GM10266 (cell line): ENCODE results near the gene GPR171.
"Not testable (repeated sequence)": the region's sequence is repeated elsewhere in the genome, so short reads cannot be mapped to it uniquely, and the experiment has no call there.

Experiments
- DNase-seq: peaks from one replicate; pipeline ENCODE4 v3.0.0; 2012; ENCODE audit errors: extremely low spot score
- TF ChIP-seq, protein P1 (sequence below): IDR thresholded peaks from 2 replicates; pipeline ENCODE4 v1.5.1; 2012; ENCODE audit warnings: mild to moderate bottlenecking, low read depth; ENCODE audit not compliant: control insufficient read depth, insufficient read depth; ENCODE audit errors: missing control alignments

The GPR171 gene, protein sequence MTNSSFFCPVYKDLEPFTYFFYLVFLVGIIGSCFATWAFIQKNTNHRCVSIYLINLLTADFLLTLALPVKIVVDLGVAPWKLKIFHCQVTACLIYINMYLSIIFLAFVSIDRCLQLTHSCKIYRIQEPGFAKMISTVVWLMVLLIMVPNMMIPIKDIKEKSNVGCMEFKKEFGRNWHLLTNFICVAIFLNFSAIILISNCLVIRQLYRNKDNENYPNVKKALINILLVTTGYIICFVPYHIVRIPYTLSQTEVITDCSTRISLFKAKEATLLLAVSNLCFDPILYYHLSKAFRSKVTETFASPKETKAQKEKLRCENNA

DNA sequence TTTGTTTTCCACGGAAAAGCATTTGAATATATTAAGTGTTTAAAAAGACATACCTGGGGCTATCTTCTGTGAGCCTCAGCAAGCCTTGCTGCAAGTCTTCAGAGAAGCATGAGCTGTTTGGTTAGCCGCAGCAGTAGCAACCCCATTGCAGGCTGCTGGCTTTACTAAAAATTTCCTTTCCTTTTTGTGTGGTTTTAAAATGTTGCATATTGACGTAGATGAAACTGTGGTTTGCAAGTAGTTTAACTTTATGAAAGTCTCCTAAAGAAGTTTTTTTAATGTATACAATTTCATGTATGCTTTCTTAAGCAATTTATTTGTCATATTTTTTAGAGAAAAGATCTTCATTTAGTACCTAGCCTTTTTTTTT lies at the start of gene GPR171:
Gene GPR171 (minus strand): TSS at position 166 of the 370 bp plus-strand sequence. CDS start 3,830 bp downstream, outside the sequence.
- peak; percentile 30 for DNase-seq
- TF ChIP-seq, protein P1, sequence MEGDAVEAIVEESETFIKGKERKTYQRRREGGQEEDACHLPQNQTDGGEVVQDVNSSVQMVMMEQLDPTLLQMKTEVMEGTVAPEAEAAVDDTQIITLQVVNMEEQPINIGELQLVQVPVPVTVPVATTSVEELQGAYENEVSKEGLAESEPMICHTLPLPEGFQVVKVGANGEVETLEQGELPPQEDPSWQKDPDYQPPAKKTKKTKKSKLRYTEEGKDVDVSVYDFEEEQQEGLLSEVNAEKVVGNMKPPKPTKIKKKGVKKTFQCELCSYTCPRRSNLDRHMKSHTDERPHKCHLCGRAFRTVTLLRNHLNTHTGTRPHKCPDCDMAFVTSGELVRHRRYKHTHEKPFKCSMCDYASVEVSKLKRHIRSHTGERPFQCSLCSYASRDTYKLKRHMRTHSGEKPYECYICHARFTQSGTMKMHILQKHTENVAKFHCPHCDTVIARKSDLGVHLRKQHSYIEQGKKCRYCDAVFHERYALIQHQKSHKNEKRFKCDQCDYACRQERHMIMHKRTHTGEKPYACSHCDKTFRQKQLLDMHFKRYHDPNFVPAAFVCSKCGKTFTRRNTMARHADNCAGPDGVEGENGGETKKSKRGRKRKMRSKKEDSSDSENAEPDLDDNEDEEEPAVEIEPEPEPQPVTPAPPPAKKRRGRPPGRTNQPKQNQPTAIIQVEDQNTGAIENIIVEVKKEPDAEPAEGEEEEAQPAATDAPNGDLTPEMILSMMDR, result no peak

GRCh38 chr3:151248772-151249337 lies 45.8 kb upstream of the GPR171 start:
- no peak for DNase-seq
- TF ChIP-seq, protein P1, result no peak

- not testable (repeated sequence) for DNase-seq
These were observed 39.0 kb upstream of the GPR171 start for GRCh38 chr3:151242006-151242405.

GRCh38 chr3:151236736-151237135 lies 33.7 kb upstream of the GPR171 start:
- no peak for DNase-seq

DNA sequence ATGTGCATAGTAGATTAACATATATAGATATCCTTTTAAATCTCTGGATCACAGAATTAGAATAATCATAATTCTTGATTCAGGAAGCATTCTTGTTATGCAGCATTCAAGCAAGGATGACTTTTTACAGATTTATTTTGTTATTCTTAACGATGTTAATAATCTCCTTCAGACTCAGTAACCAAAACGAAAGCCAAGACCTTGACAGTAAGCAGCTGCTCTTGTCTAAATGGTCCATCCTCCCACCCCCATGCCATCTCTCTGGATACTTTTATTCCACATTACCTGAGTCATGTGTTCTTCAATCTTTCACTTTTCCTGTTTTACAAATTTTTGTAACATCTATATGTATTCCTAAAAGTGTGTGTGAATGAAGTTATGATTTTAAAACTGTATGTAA lies 33.3 kb upstream of the GPR171 start:
- DNase-seq, result no peak
- TF ChIP-seq, protein P1, result no peak

More at GRCh38 chr3:151236736-151237135, 33.7 kb upstream of the GPR171 start:
- TF ChIP-seq, protein P1, result no peak

DNA sequence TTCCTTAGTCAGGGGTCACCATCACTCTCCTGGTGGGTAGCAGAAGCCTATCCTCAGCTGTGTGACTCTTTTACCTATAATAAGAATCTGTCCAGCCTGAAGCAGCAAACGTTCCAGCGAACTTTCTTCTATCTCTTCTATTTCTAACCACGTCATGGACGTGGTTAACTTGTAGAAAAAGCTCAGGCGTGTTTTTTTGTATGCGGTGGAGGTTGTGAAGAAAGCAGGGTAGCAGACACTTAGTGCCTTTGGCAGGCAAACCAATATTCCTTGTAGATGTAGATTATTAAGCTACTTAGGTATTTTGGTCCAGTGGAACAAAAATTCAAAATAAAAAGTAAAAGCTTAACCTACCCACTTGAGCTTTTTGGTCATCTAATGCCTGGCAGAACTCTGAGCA lies 31.8 kb upstream of the GPR171 start:
- TF ChIP-seq, protein P1, result no peak
- DNase-seq, result no peak

DNA sequence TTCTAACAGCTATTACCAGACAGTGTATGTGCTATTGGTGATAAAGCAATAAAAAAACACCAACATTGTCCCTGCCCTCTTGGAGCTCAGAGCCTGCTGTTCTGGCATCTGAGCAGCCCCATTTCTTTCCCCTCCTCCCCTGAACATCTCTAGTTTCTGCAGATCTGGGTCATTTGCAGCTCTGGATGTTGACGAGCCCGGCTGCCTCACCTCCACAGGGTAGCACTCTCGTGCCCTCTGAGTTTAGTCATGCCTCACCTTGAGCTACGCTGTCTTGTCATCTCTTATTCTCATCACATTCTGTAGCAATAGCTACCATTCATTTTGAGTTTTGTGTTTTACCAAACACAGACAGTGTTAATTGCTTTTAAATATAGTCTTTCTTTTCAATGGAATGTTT lies 30.0 kb upstream of the GPR171 start:
- TF ChIP-seq, protein P1, result no peak
- DNase-seq, result no peak

DNA sequence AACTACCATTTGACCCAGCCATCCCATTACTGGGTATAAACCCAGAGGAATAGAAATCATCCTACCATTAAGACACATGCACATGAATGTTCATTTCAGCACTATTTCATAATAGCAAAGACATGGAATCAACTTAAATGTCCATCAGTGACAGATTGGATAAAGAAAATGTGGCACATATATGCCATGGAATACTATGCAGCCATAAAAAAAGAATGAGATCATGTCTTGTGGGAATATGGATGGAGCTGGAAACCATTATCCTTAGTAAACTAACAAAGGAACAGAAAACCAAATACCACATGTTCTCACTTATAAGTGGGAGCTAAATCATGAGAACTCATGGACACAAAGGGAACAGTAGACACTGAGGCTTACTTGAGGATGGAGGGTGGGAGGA lies 29.4 kb upstream of the GPR171 start:
- DNase-seq, result not testable (repeated sequence)
